ENCODE results near the gene NUMB.

The NUMB gene

DNA sequence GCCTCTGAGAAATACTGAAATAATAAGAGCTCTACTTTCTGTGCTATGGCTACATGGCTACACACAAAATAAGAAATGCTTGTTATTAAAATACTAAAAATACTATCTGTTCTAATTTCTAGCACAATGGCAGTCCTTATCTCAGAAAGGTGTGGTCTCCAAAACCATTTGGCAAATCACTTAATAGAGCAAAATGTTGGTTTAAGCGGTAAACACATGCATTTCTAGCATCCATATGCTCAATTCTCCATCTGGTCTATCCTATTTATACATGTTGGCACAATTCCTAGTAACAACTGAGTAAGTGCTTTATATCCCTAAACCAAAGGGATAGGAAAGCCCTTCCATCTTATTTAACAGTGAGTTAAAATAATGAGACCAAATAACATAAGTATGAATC is 114.0 kb downstream of the NUMB start:
- H3K9ac ChIP-seq = no peak overlapping the region
- no peaks in the 10 kb centered on the region for H3K36me3 ChIP-seq (ENCODE audit: control insufficient read depth, insufficient read depth, low read length)
- no peak overlapping the region for H3K4me3 ChIP-seq (ENCODE audit: low read depth, low read length)
- H3K27me3 ChIP-seq (ENCODE audit: control insufficient read depth, insufficient read depth, low read length) = no peaks in the 10 kb centered on the region
- H3K79me2 ChIP-seq = peaks cover 3% of the 10 kb centered on the region
- TF ChIP-seq, protein P1, sequence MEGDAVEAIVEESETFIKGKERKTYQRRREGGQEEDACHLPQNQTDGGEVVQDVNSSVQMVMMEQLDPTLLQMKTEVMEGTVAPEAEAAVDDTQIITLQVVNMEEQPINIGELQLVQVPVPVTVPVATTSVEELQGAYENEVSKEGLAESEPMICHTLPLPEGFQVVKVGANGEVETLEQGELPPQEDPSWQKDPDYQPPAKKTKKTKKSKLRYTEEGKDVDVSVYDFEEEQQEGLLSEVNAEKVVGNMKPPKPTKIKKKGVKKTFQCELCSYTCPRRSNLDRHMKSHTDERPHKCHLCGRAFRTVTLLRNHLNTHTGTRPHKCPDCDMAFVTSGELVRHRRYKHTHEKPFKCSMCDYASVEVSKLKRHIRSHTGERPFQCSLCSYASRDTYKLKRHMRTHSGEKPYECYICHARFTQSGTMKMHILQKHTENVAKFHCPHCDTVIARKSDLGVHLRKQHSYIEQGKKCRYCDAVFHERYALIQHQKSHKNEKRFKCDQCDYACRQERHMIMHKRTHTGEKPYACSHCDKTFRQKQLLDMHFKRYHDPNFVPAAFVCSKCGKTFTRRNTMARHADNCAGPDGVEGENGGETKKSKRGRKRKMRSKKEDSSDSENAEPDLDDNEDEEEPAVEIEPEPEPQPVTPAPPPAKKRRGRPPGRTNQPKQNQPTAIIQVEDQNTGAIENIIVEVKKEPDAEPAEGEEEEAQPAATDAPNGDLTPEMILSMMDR (IDR thresholded peaks at IDR 0.05) = no peak
- peaks cover 4% of the 10 kb centered on the region for H3K4me1 ChIP-seq
- no peak overlapping the region for H3K4me2 ChIP-seq (ENCODE audit: low read length)
- no peak overlapping the region for H2AFZ ChIP-seq
- H3K9me3 ChIP-seq (ENCODE audit: control insufficient read depth, low read length) = no peaks in the 10 kb centered on the region
- no peak overlapping the region for H3K27ac ChIP-seq

DNA sequence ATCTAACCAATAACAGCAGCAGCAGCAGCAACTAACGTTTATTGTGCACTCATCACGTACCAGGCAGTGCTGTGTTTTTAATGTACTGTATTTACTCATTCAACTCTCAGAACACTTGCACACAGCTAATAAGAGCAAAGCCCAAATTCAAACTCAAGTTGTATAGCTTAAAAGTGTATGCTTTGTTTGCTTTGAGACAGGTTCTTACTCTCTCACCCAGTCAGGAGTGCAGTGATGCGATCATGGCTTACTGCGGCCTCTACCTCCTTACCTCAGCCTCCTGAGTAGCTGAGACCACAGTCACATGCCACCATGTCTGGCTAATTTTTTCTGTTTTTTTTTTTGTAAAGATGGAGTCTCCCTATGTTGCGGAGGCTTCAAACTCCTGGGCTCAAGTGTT is 115.7 kb downstream of the NUMB start:
- TF ChIP-seq, protein P1 (IDR thresholded peaks at IDR 0.05) = no peak
- no peaks in the 10 kb centered on the region for H3K36me3 ChIP-seq (ENCODE audit: control insufficient read depth, insufficient read depth, low read length)
- peaks cover 4% of the 10 kb centered on the region for H3K4me1 ChIP-seq
- H3K4me3 ChIP-seq (ENCODE audit: low read depth, low read length) = no peak overlapping the region
- no peak overlapping the region for H3K4me2 ChIP-seq (ENCODE audit: low read length)
- H3K9me3 ChIP-seq (ENCODE audit: control insufficient read depth, low read length) = no peaks in the 10 kb centered on the region
- H3K27me3 ChIP-seq (ENCODE audit: control insufficient read depth, insufficient read depth, low read length) = no peaks in the 10 kb centered on the region
- H3K79me2 ChIP-seq = peaks cover 3% of the 10 kb centered on the region
- no peak overlapping the region for H2AFZ ChIP-seq
- H3K9ac ChIP-seq = no peak overlapping the region
- no peak overlapping the region for H3K27ac ChIP-seq

DNA sequence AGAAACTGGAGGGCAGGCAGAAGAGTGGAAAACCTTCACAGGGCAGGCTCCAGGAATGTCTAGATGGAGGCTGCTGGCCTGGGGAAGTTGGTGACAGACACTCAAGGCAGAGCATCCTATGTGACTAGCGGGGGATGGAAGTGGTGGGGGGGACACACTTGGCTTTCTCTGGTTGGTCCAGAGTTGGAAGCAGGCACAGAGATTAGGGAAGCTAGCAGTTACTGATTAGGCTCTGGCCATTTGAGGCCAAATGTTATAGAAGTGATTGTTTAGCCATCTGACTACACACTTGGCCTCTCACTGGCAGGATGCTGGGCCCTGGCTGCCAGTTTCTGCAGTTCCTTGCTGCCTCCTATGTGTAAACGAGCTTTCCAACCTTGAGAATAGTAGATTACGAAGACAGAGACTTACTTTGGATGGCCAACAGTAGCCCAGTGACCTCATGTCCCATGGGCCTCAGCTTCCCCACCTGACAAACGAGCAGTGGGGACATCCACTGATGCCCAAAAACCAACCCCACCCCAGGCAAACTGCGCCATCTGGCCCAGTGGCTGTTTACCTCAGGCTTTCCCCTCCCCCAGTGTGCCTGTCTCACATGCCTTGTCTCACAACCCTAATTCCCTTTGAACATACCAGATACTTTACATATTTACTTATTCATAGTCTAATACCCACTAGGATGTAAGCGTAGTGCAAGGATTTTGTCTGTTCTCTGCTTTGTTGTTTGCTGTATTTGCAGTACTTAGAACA is 118.3 kb downstream of the NUMB start:
- Histone ChIP-seq H2AFZ (no peak overlapping the region), H3K79me2 (peaks cover under 1% of the 10 kb centered on the region), H3K9me3 (ENCODE audit: control insufficient read depth, low read length) (no peaks in the 10 kb centered on the region), H3K4me3 (ENCODE audit: low read depth, low read length) (no peak overlapping the region), H3K4me1 (peaks cover 4% of the 10 kb centered on the region), H3K27me3 (ENCODE audit: control insufficient read depth, insufficient read depth, low read length) (no peaks in the 10 kb centered on the region), H3K9ac (no peak overlapping the region), H3K36me3 (ENCODE audit: control insufficient read depth, insufficient read depth, low read length) (no peaks in the 10 kb centered on the region), H3K27ac (no peak overlapping the region), H3K4me2 (ENCODE audit: low read length) (no peak overlapping the region)
- TF ChIP-seq, protein P1 (IDR thresholded peaks at IDR 0.05) = no peak

DNA sequence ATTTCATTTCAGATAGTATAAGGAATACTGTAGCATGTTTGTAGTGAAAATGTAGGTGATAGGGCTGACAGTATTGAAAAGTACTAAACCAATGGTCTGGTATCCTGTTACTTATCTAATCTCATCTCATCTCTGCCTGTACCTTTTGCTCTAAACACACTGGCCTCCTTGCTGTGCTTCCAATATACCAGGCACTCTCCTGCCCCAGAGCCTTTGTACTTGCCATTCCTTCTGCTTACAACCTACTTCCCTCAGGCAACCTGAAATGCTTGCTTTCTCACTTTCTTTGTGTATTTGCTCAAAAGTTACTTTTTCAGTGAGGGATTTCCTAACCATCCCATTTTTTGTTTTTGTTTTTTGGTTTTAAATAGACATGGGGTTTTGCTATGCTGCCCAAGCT is 119.1 kb downstream of the NUMB start:
- H3K27ac ChIP-seq = no peak overlapping the region
- H3K27me3 ChIP-seq (ENCODE audit: control insufficient read depth, insufficient read depth, low read length) = no peaks in the 10 kb centered on the region
- H2AFZ ChIP-seq = no peak overlapping the region
- TF ChIP-seq, protein P1 (IDR thresholded peaks at IDR 0.05) = no peak
- no peaks in the 10 kb centered on the region for H3K36me3 ChIP-seq (ENCODE audit: control insufficient read depth, insufficient read depth, low read length)
- H3K9me3 ChIP-seq (ENCODE audit: control insufficient read depth, low read length) = no peaks in the 10 kb centered on the region
- H3K9ac ChIP-seq = no peak overlapping the region
- peaks cover 4% of the 10 kb centered on the region for H3K4me1 ChIP-seq
- no peak overlapping the region for H3K4me3 ChIP-seq (ENCODE audit: low read depth, low read length)
- no peak overlapping the region for H3K4me2 ChIP-seq (ENCODE audit: low read length)
- peaks cover 2% of the 10 kb centered on the region for H3K79me2 ChIP-seq

DNA sequence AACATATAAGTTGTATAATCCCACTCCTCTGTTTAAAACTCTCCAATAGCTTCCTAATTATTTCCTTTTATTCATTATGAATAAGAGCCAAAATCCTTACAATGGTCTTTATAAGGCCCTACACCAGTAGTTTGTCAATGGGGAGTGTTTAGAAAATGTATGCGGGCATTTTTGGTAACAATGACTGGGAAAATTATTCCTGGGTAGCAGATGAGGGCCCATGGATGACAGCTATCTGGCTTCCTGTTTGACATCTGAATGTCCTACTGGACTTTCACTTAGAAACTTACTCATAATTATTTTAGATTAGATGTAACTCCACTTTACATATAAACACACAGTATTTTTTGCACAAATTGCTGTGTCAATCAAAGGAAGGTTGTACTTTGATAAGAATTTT is 119.8 kb downstream of the NUMB start:
- no peak overlapping the region for H3K4me3 ChIP-seq (ENCODE audit: low read depth, low read length)
- peaks cover 4% of the 10 kb centered on the region for H3K79me2 ChIP-seq
- no peak overlapping the region for H2AFZ ChIP-seq
- H3K27ac ChIP-seq = no peak overlapping the region
- TF ChIP-seq, protein P1 (IDR thresholded peaks at IDR 0.05) = no peak
- no peaks in the 10 kb centered on the region for H3K36me3 ChIP-seq (ENCODE audit: control insufficient read depth, insufficient read depth, low read length)
- H3K4me2 ChIP-seq (ENCODE audit: low read length) = no peak overlapping the region
- H3K4me1 ChIP-seq = peaks cover 4% of the 10 kb centered on the region
- no peak overlapping the region for H3K9ac ChIP-seq
- H3K9me3 ChIP-seq (ENCODE audit: control insufficient read depth, low read length) = no peaks in the 10 kb centered on the region
- no peaks in the 10 kb centered on the region for H3K27me3 ChIP-seq (ENCODE audit: control insufficient read depth, insufficient read depth, low read length)

Data from parathyroid adenoma (tissue), 2 donors.